ENCODE results near the gene PCDHGA12.
"Not testable (repeated sequence)": the region's sequence is repeated elsewhere in the genome, so short reads cannot be mapped to it uniquely, and the experiment has no call there.

- TF ChIP-seq, protein P1, sequence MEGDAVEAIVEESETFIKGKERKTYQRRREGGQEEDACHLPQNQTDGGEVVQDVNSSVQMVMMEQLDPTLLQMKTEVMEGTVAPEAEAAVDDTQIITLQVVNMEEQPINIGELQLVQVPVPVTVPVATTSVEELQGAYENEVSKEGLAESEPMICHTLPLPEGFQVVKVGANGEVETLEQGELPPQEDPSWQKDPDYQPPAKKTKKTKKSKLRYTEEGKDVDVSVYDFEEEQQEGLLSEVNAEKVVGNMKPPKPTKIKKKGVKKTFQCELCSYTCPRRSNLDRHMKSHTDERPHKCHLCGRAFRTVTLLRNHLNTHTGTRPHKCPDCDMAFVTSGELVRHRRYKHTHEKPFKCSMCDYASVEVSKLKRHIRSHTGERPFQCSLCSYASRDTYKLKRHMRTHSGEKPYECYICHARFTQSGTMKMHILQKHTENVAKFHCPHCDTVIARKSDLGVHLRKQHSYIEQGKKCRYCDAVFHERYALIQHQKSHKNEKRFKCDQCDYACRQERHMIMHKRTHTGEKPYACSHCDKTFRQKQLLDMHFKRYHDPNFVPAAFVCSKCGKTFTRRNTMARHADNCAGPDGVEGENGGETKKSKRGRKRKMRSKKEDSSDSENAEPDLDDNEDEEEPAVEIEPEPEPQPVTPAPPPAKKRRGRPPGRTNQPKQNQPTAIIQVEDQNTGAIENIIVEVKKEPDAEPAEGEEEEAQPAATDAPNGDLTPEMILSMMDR (optimal IDR thresholded peaks at IDR 0.05 in 1 of 3, IDR thresholded peaks at IDR 0.05 in 1 of 3, conservative IDR thresholded peaks at IDR 0.05 in 1 of 3; ENCODE audit: extremely low read depth in 1 of 3, insufficient read depth in 2 of 3, low read length in 3 of 3) = peak; percentile 55 to 78 (median 66)
- not testable (repeated sequence) for TF ChIP-seq EZH2 (IDR thresholded peaks at IDR 0.05; ENCODE audit: low read length)
Observed at GRCh38 chr5:141417494-141418172, 12.7 kb upstream of the PCDHGA12 start, which contains the start of gene PCDHGB7.
